Coronary artery (tissue), 2 donors: Measurements from ENCODE around the gene ZPBP2.

ENCODE experiments used
- DNase-seq: peaks from one replicate; pipeline ENCODE4 v3.0.0-alpha.2; 2017; ENCODE audit warnings: low spot score
- H3K27ac ChIP-seq, 2 donors: fragments of 200-600 bp; sonication (generic); one replicate each; pipeline ENCODE4 v1.5.1; 2016 to 2019
- H3K4me3 ChIP-seq: fragments of 200-600 bp; sonication (generic); 2 replicates; pipeline ENCODE4 v1.5.1; 2016; ENCODE audit warnings: mild to moderate bottlenecking, moderate library complexity
- TF ChIP-seq, protein P1 (sequence below): fragments of 200-600 bp; sonication (generic); IDR thresholded peaks from one replicate; pipeline ENCODE4 v1.5.1; 2019; ENCODE audit warnings: antibody characterized with exemption

The ZPBP2 gene

DNA sequence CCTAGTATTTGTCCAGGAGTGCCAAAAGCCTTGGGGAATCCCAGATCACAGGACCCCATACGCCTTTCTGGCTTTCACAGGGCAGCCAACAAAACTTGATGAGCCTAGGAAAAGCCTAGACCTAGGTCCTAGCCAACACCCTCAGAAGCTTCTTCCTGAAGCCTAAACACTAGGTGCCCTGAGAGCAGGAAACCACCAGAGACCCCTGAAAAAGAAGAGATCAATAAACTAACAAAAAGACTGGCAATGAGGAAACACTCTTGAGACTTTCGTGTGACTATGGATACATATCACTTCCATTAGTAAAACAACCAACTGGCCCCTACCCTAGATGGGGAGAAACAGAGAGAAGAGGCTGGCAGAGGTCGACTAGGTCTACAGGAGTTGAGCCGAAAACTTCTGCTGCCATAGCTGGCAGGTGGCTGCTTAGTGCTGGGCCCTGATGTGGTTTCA is 58.2 kb downstream of the ZPBP2 start:
- Histone ChIP-seq H3K4me3 (peak overlapping the region; percentile 95), H3K27ac (peak overlapping the region in 1 of 2 donors; percentile 95)
- DNase-seq, result no peak
- TF ChIP-seq, protein P1, sequence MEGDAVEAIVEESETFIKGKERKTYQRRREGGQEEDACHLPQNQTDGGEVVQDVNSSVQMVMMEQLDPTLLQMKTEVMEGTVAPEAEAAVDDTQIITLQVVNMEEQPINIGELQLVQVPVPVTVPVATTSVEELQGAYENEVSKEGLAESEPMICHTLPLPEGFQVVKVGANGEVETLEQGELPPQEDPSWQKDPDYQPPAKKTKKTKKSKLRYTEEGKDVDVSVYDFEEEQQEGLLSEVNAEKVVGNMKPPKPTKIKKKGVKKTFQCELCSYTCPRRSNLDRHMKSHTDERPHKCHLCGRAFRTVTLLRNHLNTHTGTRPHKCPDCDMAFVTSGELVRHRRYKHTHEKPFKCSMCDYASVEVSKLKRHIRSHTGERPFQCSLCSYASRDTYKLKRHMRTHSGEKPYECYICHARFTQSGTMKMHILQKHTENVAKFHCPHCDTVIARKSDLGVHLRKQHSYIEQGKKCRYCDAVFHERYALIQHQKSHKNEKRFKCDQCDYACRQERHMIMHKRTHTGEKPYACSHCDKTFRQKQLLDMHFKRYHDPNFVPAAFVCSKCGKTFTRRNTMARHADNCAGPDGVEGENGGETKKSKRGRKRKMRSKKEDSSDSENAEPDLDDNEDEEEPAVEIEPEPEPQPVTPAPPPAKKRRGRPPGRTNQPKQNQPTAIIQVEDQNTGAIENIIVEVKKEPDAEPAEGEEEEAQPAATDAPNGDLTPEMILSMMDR, result no peak

DNA sequence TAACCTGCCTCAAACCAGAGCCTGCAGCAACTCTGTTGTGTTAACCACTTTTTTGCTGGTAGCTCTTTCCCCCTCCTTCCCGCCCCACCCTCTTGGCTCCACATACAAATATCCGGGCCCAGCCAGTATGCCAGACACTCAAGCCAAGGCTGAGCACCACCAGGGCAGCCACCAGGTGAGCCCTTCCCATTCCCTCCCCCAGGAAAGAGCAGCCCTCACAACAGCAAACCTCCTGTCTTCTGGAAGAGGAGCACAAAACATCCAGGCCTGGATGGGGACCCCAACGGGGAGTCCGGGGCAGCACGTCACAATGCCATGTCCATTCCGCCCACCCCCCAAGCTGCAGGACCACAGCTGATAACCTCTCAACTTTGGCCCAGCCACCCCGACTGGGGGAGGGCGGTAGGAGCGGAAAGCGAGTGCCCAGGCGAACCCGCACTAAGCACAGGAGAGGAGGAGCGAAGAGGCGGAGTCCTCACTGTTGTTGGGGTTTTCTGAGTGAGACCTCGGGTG is 58.6 kb downstream of the ZPBP2 start:
- DNase-seq, result peak; percentile 79
- TF ChIP-seq, protein P1, result no peak
- H3K4me3 ChIP-seq, result peak overlapping the region; percentile 95
- H3K27ac ChIP-seq, result peak overlapping the region; percentile 95
